ENCODE measurements around the gene TNFAIP1. TPM values are rescaled to one million over a fixed set of nuclear protein-coding genes. Genes with fewer than 3 reads are reported as not detected.

The TNFAIP1 gene
- total RNA-seq (2014; rRNA removed) (18.8 and 27.5 TPM in 2 replicates), Bru-seq, nascent RNA (percentile 66 among the genes with signal in this experiment), BruChase-seq, experiment 1, labeled RNA remaining after a 6-hour chase (percentile 90 among the genes with signal in this experiment), BruChase-seq, experiment 2, labeled RNA remaining after a 2-hour chase (percentile 81 among the genes with signal in this experiment)
- long read RNA-seq, transcript TNFAIP1-201 (7 exons, 3,627 nt), result major isoform, 33 of 125 reads
- long read RNA-seq, partial matches to known transcripts, result 88 of 125 reads
- long read RNA-seq, other reads (novel, unspliced or antisense), result 3 of 125 reads

- no peaks in the 10 kb centered on the region for H3F3A ChIP-seq (ENCODE audit: low read length, unreplicated experiment)
- H2AFZ ChIP-seq (ENCODE audit: low read length), result peak within 1 kb of the TSS; percentile 92
- no TSS peak for BruUV-seq (replicated peaks)
- H3K27me3 ChIP-seq (ENCODE audit: low read length), result no peaks in the 10 kb centered on the region
- peaks cover 60% of the 10 kb centered on the region for H3K79me2 ChIP-seq (ENCODE audit: low read length)
- H3K36me3 ChIP-seq (ENCODE audit: low read depth, low read length), result no peaks in the 10 kb centered on the region
- H3K4me3 ChIP-seq (ENCODE audit: low read length), result peak within 1 kb of the TSS; percentile 97
- no peak for TF ChIP-seq EZH2phosphoT487 (IDR thresholded peaks at IDR 0.05; ENCODE audit: borderline replicate concordance, low read length)
- TF ChIP-seq EZH2 (IDR thresholded peaks at IDR 0.05; ENCODE audit: low read length, unreplicated experiment), result no peak
- no peak for TF ChIP-seq CTCF (conservative IDR thresholded peaks at IDR 0.05; ENCODE audit: low read depth, low read length)
- H3K9me3 ChIP-seq (ENCODE audit: low read length), result no peaks in the 10 kb centered on the region
- no peaks in the 10 kb centered on the region for H3K9me2 ChIP-seq (replicated peaks; ENCODE audit: low read length)
- H3K9ac ChIP-seq (ENCODE audit: low read length), result peak within 1 kb of the TSS; percentile 91
- peak; percentile 95 for ATAC-seq
- peak; percentile 97 for DNase-seq
- H3K4me1 ChIP-seq (ENCODE audit: insufficient read depth, low read length), result peaks cover 25% of the 10 kb centered on the region
- peak within 1 kb of the TSS; percentile 98 for H3K4me2 ChIP-seq (ENCODE audit: low read length)
- POLR2A ChIA-PET (ENCODE audit: unreplicated experiment), result interaction anchor here (0.6 to 2.3 kb wide), 6 partner anchors 12 to 1577 kb away, joined by 3 to 14 read pairs (median 3); partner anchors contain the start of gene POLDIP2
- CTCF ChIA-PET, result interaction anchor here (0.6 to 1.4 kb wide), 3 partner anchors 12 to 86 kb away, joined by 3 to 6 read pairs (median 5); partner anchors contain the start of gene POLDIP2
- peak within 1 kb of the TSS; percentile 78 for H3K27ac ChIP-seq (ENCODE audit: low read length)
- 0 out of 2 replicates have a peak, but pooled peaks cover 6% of the 10 kb centered on the region for H4K20me1 ChIP-seq (ENCODE audit: low read length)
- intact Hi-C loops (cut with micrococcal nuclease), result loop anchor here (1.0 kb wide), 1 partner anchor 22 kb away; the partner anchor contains the start of gene POLDIP2
These were observed at the start of gene TNFAIP1, which contains the start of gene IFT20 for GRCh38 chr17:28335201-28335958. Gene TNFAIP1, plus strand, starts transcription at chr17:28335761. Its CDS starts 3,761 bp downstream, at chr17:28339522. Gene IFT20, minus strand, starts transcription at chr17:28335472. Its CDS starts 3,487 bp downstream, at chr17:28331985.

- Histone ChIP-seq H3K4me2 (ENCODE audit: low read length) (no peak overlapping the region), H3F3A (ENCODE audit: low read length, unreplicated experiment) (no peaks in the 10 kb centered on the region), H3K4me3 (ENCODE audit: low read length) (no peak overlapping the region), H3K27me3 (ENCODE audit: low read length) (no peaks in the 10 kb centered on the region), H4K20me1 (ENCODE audit: low read length) (no peaks in the 10 kb centered on the region), H3K9me3 (ENCODE audit: low read length) (no peaks in the 10 kb centered on the region), H3K36me3 (ENCODE audit: low read depth, low read length) (no peaks in the 10 kb centered on the region), H3K27ac (ENCODE audit: low read length) (no peak overlapping the region), H2AFZ (ENCODE audit: low read length) (no peak overlapping the region), H3K79me2 (ENCODE audit: low read length) (no peaks in the 10 kb centered on the region), H3K4me1 (ENCODE audit: insufficient read depth, low read length) (peaks cover 4% of the 10 kb centered on the region; the same call in 1 of the 2 replicates), H3K9ac (ENCODE audit: low read length) (no peak overlapping the region), H3K9me2 (replicated peaks; ENCODE audit: low read length) (no peaks in the 10 kb centered on the region)
- POLR2A ChIA-PET (ENCODE audit: unreplicated experiment), result no interaction called here
- ATAC-seq (no peak), DNase-seq (no peak)
- CTCF ChIA-PET, result no interaction called here
- intact Hi-C loops (cut with micrococcal nuclease), result no loop called here
- TF ChIP-seq CTCF (conservative IDR thresholded peaks at IDR 0.05; ENCODE audit: low read depth, low read length), result no peak
- no peak for TF ChIP-seq EZH2phosphoT487 (IDR thresholded peaks at IDR 0.05; ENCODE audit: borderline replicate concordance, low read length)
- no peak for TF ChIP-seq EZH2 (IDR thresholded peaks at IDR 0.05; ENCODE audit: low read length, unreplicated experiment)
- BruUV-seq (replicated peaks), result no TSS peak
These were observed 49.6 kb upstream of the TNFAIP1 start for GRCh38 chr17:28285965-28286364.

Data from PC-3 (cell line).